COLO668 (cell line): Measurements from ENCODE around the gene CST8.
"Not testable (repeated sequence)": the region's sequence is repeated elsewhere in the genome, so short reads cannot be mapped to it uniquely, and the experiment has no call there.

ENCODE experiments used
- DNase-seq: peaks from one replicate; lab custom pipeline; 2025; ENCODE audit not compliant: unreplicated experiment; lab: John Stamatoyannopoulos, UW

CST8 gene, protein sequence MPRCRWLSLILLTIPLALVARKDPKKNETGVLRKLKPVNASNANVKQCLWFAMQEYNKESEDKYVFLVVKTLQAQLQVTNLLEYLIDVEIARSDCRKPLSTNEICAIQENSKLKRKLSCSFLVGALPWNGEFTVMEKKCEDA

DNA sequence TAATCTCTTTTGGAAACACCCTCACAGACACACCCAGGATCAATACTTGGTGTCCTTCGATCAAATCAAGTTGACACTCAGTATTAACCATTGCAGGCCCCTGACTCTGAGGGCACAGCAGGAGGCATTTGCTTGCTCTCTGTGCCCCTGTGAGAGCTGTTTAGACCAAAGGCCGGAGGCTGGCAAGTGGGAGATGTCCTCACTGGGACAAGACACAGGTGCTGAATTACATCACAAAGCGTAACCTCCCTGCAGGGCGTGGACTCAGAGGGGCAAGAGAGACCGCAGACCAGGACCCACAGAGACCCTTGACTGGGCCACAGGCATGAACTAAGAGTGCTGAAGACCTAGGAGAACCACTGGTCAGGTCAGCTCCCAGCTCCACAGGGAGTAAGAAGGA lies at the start of gene CST8:
Gene CST8, plus strand, starts transcription at position 301 of the 400 bp plus-strand sequence. CDS start 551 bp downstream, outside the sequence.
- no peak for DNase-seq

DNA sequence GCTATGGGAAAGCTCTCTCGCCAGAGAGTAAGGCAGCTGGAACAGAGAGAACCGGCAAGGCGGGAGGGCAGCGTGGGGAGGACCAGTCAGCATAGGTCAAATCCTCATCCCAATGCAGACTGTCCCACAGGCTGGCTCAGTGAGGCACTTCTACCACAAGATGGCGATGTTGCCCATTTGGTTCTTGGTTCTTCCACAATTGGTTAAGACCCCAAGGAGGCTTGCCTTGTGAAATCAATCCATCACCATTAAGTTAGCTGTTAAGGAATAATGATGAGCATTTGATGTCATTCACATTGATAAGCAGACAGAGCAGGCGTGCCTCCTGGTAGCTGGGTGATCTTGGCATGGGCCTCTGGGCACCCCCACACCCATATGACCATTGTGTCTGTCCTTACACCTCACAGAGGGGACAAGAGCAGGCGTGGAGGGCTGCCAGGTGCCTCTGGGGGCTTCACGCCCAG lies 49.0 kb upstream of the CST8 start:
- peak; percentile 50 for DNase-seq

DNA sequence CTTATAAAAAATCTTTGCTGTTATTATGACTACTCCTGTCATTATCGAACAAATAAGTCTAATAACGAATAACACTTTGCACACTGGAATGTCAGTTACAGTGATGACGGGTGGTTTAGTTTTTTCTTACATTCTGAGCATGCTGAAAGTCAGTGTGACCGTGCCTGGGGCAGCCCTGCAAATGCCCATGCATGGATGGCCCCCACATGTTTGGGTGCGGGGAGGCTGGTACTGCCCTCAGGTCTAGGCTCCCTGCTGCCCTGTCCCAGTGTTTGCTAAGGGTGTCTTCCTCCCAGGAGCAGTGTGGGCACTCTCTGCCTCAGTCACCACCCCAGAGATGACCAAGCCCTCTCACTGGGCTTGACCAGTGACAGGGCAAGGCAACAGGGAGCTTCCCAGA lies 48.5 kb upstream of the CST8 start:
- no peak for DNase-seq

DNA sequence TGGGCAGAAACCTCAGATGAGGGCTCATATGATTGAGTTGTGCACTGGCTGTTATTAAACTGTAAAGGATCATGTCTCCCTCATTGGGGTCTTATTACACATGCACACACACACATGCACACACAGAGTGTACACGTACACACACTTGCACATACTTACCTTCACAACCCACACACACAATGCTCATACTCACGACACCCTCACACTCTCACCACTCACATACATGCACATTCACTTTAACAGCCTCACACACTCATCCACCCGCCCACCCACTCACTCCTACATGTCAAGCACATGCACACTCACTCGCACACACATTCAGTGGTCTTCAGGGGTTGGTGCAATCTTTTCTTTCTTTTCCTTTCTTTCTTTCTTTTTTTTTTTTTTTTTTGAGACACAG lies 46.1 kb upstream of the CST8 start:
- no peak for DNase-seq

DNA sequence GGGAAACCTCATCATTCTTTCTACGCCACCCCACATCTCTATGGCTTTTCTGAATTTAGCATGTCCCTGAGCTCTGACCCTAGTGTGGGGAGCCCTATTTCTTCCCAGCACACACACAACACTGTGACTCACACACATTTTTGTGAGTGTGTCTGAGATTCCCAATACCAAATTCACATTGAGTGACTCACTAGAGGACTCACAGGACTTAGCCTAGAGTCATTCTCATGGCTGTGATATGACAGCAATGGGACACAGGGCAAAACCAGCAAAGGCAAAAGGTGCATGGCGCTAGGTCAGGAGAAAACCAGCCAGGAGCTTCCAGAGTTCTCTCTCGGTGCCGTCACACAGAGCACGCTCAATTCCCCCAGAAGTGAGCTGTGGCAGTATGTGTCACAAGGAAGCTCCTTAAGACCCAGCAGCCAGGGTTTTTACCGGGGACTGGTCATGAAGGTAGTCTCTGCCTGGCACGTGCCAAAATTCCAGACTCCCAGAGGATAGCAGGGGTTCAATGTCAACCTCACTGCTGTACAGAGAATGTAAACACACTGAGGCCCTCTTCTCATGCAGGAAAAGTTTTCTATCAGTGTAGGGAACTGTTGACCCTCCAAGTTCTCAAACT lies 45.2 kb upstream of the CST8 start:
- DNase-seq: no peak

DNA sequence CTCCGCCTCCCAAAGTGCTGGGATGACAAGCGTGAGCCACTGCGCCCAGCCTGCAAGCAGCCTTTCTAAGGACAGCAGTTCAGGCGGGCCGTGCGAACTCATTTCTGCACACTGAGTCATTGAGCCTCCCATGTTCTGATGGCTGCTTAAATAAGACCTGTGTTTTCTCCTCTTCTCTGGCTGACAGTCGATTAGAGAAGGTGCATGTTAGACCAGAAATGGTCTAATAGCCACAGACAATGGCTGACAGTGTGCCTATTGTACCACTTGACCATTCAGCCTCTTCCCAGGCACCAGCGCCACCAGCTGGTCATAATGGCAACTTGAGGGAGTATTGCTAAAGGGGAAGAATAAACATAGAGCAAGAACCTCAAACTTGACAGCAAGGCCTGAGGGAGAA lies 44.4 kb upstream of the CST8 start:
- peak; percentile 73 for DNase-seq

DNA sequence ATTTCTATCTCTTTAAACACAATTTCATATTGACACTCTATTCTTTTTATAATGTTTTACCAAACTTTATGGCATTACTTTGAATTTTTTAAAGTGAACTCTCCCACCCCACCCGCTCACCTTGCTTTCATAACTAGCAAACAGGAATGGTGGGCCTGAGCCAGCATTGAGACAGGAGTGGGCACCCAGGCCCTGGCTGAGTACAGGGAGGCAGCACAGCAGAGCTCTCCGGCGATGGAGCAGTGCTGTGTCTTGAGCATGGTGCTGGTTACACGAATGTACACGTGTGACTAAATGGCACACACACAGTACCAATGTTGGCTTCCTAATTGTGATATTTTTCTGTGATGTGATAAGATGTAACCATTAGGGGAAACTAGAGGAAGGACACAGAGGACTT lies 42.8 kb upstream of the CST8 start:
- no peak for DNase-seq

DNA sequence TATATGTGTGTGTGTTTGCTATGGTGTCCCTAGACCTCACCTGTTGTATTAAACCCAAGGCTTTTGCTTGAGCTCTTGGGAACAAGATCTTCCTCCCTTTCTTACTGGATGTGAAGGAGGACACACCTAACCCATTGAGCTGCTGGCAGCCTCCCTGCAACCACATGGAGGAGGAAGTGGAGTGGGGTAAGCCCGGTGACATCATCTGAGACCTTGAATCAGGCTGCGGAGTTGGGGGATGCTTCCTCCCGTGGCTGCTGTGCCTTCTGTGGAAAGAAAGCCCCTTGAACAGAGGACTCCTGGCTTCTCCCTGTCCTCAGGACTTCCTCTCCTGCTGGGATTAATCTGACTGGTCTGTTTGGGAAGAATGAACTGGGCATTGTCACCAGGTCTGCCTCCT lies 41.5 kb upstream of the CST8 start:
- no peak for DNase-seq

DNA sequence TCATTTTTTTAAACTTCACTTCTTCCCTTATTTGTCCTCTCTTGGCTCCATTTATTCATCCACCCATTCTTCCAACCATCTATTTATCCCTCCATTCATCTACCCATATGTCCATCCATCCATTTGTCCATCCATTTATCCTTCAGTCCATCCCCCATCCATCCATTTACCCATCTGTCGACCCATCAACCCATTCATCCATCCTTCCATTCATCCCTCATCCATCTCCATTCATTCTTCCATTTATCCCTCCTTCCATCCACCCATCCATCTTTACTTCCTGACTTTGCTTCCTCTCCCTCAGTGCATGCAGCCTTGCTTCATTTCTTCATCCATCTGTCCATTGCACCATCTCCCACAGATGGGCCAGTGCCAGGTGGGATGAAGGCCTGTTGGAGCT lies 40.0 kb upstream of the CST8 start:
- no peak for DNase-seq

DNA sequence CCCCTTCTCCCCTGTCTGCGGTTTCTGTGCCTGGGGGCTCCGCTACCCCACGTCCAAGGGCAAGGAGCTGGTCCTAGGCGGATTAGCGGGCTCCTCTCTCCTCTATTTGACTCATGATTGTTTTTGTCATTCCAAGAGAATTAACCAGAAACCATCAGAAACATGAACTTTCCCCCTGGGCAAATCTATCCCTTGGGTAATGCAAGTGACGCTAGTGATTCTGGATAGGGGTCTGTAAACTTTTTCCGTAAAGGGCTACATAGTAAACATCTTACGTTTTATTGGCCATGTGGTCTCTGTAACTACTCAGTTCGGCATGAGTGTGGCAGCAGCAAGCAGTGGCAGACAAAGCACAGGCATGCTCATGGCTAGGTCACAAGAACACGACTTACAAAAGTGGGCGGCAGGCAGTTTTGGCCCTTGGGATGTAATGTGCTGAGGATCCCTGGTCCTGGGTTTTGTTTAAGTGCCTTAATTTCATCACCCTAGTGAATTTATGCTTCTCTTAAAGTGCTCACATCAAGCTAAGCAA lies 38.9 kb upstream of the CST8 start:
- no peak for DNase-seq

DNA sequence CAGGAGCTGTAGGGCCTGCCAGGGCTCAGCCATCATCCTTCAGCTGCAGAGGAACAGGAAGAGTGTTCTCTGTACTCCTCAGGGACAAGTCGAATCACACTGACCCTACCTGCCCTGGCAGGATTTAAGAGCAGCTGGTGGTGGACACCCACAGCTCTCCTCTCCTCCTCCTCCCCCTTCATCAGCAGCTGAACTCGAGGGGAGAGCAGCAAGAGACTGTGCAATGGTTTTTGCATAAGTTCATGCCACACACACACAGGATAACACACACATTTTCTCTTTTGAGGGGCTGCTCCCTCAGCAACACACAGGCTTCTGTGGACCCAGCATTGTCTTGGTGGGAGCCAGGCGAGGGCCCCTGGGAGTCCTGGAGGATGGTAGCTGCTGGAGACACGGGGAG lies 38.1 kb upstream of the CST8 start, which contains the start of gene CST11:
Gene CST11, minus strand, starts transcription at position 101 of the 400 bp plus-strand sequence. Its CDS starts 65 bp downstream, at position 36.
- DNase-seq: no peak

DNA sequence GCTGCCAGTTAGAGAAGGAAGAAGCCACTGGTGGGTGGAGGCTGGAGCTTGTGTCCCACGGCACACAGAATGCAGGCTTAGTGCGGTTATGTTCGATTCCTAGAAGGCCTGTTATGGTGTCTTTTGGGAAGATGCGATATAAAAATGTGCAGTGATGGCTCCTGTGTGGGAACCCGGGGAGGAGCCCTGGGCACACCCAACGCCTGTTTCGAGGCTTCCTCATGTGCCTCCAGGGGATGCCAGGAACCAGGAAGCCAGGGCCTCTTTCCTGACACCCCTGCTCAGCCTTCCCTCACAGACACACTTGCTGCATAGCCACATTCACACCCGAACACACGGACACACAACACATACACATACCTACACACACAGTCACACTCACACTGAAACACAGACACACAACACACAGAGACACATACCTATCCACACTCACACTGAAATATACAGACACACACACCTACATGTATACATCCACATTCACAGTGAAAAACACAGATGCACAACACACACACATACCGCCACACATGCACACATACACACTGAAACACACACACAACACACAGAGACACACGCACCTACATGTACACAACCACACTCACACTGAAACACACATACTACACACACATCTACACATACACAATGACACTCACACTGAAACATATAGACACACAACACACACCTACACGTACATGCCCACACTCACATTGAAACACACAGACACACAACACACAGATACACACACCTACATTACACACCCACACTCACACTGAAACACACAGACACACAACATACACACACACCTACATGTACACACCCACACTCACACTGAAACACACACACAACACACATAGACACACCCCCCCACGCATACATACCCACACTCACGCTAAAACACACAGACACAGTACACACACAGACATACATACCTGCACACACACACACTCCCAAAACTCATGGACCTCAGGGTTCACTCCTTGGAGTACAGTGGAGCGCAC lies 37.1 kb upstream of the CST8 start:
- DNase-seq: no peak

DNA sequence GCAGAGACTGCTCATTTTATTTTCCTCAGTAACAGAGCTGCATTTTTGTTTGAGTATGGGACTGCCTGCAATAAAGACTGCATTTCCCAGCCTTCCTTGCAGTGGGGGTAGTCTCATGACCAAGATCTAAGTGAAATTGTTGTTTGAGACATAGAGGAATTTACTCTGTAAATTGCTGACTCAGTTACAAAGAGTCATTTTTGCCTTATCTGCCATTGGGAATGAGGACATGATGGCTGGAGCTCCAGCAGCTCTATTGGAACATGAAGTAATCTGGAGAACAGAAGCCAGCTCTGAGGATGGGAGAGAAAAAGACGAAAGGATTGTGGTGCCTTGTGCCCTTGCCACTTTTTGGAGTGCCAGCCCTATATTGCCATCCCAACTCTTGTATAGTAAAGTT lies 36.1 kb upstream of the CST8 start:
- no peak for DNase-seq

DNA sequence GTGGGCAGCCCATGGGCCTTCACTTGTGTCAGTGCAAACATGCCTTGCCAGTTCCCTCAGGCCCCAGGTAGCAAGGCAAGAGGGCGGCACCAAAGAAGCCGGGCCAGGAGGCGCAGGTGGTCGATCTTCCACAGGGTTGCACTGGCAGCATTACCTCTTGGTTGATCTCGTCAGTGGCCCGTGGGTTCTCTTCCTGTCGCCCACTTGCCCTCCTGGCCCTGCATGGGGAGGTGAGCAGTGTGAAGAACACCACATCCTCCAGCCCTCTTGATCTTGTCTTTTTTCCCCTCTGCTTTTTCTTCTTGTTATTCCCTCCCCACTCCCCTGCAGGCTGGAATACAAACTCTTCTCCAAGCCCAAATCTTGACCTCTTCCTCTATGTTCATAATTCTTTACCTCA lies 35.3 kb upstream of the CST8 start:
- no peak for DNase-seq

DNA sequence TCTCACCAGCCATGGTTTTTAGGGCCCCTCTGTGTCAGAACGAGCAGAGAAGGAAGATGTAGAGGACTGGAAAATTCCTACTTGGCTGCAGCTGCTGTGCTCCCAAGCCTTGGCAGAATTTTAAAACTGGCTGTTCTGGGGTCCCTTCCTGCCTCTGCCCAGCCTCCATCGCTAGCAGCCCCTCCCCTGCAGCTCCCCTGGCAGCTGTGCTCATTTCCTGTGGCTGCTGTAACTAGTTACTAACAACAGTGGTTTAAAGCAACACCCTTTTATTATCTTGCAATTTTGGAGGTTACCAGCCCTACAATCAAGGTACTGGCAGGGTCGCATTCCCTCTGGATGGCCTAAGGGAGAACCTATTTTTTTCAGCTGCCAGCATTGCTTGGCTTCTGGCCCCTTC lies 34.5 kb upstream of the CST8 start:
- DNase-seq: no peak

DNA sequence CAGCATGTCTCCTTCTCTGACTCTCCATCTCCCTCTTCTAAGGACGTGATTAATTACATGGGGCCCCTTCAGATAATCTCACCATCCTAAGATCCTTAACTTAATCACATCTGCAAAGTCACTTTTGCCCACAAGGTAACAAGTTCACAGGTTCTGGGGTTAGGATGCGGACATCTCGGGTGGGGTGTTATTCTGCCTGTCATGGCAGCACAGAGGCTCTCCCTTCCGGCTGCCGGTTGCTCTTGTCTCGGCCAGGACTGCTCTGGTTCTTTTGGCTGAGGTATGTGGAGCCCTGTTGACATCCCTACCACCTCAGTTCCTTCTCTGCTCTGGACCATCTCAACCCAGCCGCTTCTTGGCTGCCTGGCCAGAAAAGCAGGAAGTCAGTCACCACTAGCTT lies 34.0 kb upstream of the CST8 start:
- DNase-seq: no peak

DNA sequence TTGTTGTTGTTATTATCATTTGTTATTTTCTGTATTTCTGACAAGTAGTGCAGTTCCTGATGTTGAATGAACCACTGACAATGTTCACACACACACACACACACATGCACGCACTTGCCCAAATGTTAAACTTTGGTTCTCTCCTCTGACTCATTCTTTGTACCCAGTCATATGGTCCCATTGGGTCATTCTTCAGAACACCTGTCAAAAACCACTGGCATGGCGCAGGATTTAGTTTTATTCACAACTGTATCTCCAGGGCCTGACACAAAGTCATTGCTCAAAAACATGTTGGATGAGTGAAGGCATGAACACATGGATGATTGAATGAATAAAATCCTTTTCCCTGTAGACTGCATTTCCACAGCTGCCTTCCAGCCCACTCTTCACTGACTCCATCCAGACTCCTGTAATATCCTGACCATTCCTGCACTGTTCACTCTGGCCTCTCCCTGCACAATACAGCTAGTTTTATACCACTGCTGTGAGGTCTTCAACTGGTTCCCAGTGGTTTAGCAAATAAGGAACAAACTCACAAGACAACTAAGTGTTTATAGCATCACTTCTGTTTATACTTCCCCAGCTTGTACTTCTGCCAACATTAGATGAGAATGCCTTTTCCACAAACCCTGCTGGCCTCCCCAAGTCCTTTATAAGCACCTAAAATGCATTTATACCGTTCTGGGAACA lies 31.3 kb upstream of the CST8 start:
- DNase-seq: no peak

DNA sequence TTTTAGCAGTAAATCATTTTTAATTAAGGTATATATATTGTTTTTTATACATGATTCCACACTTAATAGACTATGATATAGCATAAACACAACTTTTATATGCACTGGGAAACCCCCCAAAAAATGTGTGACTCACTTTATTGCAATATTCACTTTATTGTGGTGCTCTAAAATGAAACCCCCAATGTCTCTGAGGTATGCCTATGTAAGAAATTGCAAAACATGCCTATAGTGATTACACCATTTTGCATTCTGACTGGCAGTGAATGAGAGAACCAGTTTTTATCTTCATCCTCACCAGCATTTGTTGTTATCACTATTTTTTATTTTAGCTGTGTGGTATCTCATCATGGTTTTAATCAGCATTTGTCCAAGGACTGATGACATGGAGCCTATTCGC lies 29.7 kb upstream of the CST8 start:
- DNase-seq: no peak

DNA sequence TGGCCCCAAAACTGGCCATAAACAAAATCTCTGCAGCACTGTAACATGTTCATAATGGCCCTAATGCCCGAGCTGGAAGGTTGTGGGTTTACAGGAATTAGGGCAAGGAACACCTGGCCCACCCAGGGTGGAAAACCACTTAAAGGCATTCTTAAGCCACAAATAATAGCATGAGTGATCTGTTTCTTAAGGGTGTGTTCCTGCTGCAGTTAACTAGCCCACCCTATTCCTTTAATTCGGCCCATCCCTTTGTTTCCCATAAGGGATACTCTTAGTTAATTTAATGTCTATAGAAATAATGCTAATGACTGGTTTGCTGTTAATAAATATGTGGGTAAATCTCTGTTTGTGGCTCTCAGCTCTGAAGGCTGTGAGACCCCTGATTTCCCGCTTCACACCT lies 24.0 kb upstream of the CST8 start:
- not testable (repeated sequence) for DNase-seq

DNA sequence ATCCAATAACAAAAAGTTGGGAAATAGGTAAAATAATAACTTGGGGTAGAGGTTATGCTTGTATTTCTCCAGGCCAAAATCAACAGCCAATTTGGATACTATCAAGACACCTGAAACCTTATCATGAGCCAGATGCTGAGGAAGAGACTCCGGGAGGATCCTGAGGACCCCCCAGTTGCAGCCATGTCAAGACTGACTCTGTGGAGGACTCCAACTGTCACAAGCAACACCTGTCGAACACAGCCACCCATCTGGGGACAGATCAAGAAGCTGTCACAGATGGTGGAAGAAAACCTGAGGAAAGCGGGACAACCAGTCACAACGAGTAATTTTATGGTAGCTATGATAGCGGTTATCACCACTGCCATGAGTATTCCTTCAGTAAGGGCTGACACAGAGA lies 18.6 kb upstream of the CST8 start:
- not testable (repeated sequence) for DNase-seq

DNA sequence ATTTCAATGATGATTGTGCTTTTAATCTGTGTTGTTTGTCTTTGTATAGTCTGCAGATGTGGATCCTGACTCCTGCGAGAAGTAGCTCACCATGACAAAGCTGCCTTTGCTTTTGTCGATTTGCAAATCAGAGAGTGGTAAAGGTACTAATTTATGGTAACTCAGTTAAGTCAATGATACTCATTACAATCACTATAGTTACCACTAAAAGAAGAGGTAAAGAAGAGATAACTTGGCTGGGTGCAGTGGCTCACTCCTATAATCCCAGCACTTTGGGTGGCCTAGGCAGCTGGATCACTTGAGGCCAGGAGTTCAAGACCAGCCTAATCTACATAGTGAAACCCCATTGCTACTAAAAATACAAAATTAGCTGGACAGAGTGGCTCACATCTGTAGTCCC lies 17.6 kb upstream of the CST8 start:
- not testable (repeated sequence) for DNase-seq
